ENCODE results near the gene PPP4R2.
"Not testable (repeated sequence)": the region's sequence is repeated elsewhere in the genome, so short reads cannot be mapped to it uniquely, and the experiment has no call there.

Gene PPP4R2

DNA sequence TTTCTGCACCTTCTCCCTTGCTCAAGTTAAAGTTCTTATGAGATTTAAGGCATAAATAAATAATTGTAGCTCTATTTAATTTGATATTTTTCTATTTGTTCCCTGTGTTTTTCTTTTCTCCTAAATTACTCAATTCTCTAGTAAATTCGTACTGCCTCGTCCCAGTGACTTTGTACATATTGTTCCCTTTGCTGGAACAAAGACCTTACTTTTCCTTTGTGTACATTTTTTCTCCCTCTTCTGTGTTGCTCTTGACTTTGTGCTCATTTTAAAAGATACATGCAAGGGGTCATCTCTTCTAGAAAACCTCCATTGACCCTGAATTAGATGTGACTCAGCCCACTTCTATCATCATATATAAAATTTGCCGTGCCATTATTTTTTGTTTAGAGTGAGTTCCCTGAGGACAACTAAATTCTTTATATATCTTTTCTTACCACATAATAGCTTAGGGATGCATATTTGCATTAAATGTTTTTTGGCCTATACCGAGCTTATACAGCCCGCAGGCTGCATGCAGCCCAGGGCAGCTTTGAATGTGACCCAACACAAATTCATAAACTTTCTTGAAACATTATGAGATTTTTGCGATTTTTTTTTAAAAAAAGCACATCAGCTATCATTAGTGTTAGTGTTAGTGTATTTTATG, 29.6 kb downstream of the PPP4R2 start:
- no peak for DNase-seq

DNA sequence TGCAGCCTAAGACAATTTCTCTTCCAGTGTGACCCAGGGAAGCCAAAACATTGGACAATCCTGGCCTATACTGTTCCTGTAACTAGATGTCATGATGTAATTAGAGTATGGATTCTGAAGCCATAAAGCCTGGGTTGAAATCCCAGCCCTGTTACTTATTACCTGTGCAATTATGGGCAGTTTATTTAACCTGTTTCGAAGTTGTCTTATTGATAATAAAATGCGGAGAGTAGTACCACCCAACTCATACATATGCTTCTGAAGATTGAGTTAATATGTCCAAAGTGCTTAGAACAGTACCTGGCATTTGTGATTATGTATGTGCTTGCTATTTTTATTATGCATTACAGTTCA, 30.1 kb downstream of the PPP4R2 start:
- DNase-seq: no peak

GRCh38 chr3:73028803-73029202, 32.2 kb downstream of the PPP4R2 start:
- DNase-seq: no peak

DNA sequence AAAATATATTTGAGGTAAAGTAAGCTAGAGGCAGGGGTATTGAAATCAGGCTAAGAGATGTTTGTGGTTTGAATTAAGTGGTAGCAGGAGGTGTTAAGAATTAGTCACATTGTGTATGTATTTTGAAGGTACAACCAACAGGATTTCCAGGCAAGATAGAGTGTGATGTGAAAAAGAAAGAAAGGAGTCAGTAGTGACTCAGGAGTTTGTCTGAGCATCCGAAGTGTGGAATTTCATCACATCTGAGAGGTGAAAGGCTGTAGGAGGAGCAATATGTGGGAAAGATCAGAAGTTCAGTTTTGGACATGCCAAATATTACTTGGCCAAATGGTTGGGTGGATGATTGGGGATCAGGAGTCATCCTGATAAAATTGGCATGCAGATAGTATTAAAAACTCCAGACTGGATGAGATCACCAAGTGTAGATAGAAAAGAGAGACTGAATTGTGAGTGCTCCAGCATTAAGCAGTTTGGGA, 32.7 kb downstream of the PPP4R2 start:
- no peak for DNase-seq

- no peak for DNase-seq
Measured at GRCh38 chr3:73030073-73030597, 33.5 kb downstream of the PPP4R2 start.

- no peak for DNase-seq
Measured at GRCh38 chr3:73031573-73032103, 35.0 kb downstream of the PPP4R2 start.

- no peak for DNase-seq
Measured at GRCh38 chr3:73036694-73037591, 40.3 kb downstream of the PPP4R2 start.

GRCh38 chr3:73041537-73041936, 44.9 kb downstream of the PPP4R2 start:
- no peak for DNase-seq

DNA sequence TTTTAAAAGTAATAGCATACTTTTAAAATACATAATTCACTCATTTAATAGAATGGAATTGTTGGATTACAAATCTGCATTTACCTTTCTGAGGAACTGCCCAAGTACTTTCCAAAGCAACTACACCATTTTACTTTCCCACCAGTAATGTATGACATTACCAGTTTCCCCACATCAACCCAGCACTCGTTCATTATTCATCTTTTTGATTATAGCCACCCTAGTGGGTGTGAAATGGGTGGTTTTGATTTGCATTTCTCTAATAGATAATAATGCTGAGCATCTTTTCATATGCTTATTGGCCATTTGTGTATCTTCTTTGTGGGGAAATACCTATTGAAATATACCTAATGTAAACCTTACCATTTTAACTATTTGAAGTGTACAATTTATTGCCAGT, 46.8 kb downstream of the PPP4R2 start:
- DNase-seq: no peak

DNA sequence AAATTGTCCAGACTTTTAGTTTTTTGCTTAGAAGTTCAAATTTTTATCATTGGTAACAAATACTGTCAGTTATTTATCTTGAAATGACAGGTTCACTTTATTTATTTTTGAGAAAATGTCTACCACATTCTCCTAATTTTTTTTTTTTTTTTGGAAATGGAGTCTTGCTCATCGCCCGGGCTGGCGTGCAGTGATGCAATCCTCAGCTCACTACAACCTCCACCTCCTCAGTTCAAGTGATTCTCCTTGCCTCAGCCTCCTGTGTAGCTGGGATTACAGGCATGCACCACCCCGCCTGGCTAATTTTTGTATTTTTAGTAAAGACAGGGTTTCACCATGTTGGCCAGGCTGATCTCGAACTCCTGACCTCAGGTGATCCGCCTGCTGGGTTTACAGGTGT, 48.8 kb downstream of the PPP4R2 start:
- DNase-seq: no peak

DNA sequence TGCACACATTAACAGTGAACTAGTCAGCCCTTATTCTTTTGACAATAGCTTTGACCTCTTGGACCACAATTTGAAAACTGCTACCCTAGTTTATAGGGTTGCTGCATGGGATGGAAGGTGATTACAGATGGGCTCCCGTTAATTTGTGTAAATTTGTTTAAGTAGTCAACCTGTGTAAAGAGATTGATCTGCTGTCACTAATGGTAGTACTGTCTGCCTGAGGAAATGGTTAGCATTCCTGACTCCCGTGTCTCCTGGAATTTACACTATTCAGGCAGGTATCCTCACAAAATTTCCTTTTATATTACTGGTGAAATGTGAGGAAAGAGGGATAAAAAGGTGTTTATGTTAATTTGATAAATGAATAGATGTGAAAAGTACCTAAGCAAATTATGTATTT, 49.6 kb downstream of the PPP4R2 start:
- no peak for DNase-seq

DNA sequence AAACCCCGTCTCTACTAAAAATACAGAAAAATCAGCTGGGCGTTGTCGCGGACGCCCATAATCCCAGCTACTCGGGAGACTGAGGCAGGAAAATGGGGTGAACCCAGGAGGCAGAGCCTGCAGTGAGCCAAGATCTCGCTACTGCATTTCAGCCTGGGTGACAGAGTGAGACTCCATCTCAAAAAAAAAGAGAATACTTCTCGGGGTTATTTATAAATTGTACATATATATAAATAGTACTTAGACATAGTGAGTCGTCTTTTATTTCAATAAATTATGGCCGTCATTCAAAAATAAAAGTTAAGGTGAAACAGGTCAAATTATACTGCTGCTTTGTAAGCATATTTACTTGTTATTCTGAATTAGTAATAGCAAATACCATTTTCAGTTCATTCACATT, 52.7 kb downstream of the PPP4R2 start:
- DNase-seq: no peak

DNA sequence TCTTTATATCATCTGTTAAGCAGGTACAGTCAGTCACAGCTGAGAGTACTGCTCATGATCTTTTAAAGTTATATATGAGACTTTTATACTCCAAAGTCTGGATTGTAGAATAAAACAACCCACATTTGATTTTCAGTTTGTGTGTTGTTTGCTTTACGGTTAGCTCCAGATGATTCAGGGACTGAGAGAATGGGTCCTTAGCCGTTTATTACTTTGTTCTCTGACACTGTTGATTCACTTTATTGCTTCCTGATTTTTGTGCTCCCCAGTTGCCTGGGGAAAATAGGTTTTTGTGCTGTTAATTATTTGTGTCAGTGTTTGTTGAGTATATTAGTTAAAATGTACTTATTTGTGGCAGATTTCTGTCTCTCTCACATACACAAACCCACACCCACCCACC, 56.2 kb downstream of the PPP4R2 start:
- DNase-seq: no peak

DNA sequence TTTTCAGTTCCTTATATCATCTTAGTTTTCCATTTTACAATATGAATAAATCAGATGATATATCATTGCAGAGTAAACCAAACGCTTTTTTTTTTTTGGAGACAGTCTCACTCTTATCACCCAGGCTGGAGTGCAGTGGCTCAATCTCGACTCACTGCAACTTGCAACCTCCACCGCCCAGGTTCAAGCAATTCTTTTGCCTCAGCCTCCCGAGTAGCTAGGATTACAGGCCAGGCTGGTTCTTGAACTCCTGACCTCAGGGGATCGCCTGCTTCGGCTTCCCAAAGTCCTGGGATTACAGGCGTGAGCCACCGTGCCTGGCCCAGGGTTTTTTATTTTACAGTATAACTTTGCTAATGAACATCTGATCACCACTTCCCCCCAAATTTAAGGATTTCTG, 59.0 kb downstream of the PPP4R2 start:
- DNase-seq: no peak

GRCh38 chr3:73056014-73056844, 59.6 kb downstream of the PPP4R2 start:
- DNase-seq: no peak

GRCh38 chr3:73056845-73057150, 60.2 kb downstream of the PPP4R2 start:
- no peak for DNase-seq

DNA sequence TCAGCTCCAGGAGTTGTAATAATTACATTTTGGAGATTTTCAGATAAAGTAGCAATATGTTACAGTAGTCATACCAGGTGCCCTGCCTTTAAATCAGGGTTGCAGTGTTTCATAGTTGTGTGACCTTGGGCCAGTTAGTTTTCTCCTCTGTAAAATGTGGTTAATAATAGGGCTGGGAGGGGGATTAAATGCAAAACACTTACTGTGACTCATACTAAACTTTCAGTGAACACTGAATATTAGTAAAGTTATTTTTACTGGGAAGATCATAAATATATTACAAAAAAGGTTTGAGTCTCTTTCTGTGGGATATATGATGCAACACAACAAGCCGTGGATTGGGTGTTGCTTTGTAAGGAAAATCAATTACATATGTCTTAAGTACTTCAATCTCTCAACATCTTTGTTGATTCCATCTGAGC, 63.7 kb downstream of the PPP4R2 start:
- DNase-seq: no peak

GRCh38 chr3:73061416-73061815, 64.8 kb downstream of the PPP4R2 start, which contains the start of gene EBLN2:
Gene EBLN2, plus strand, starts transcription at chr3:73061659. Its CDS starts 423 bp downstream, at chr3:73062082.
- DNase-seq: no peak

DNA sequence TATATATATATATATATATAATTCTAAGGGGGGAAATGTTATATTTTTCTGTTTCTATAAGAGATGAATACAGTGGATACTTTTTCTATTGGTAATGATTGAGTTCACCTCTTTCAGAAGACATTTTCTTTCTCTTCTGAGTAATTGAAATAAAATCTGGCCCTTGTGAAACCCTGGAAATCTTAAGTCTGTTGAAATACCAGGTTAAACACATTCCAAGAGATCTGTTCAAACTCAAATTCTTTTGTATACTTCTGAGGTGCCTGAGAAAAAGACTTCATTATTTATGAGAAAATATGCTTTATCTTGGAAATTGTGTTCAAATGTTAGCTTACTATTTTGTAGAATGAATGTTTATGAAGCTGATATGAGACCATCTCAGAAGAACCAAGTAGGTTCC, 69.6 kb downstream of the PPP4R2 start:
- DNase-seq: not testable (repeated sequence)

- no peak for DNase-seq
Measured at GRCh38 chr3:73068419-73068818, 71.8 kb downstream of the PPP4R2 start.

DNA sequence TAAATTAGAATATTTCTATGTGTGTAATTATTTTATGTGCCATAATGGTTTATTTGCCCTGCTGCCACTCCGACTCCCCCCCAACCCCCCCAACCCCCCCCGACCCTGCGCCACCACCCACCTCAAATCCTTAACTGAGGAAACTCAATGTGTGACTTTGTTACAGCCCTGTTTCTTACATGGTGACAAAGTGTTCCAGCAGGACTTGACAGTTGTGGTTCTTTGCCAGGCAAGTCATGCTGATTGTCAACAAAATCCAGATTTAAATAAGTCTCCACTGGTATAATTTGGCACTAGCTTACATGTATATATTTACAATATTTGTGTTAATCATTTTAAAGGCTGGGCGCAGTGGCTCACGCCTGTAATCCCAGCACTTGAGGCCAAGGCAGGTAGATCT, 72.6 kb downstream of the PPP4R2 start:
- no peak for DNase-seq

Measured in nucleus accumbens (tissue), 56 donors.